GM21529 (cell line): ENCODE data around the gene CAPN6.

Experiments
- ATAC-seq: cut with Tn5 transposase; IDR thresholded peaks from one replicate; pipeline ENCODE4 v1.9.1; 2021; ENCODE audit not compliant: unreplicated experiment

CAPN6 gene, protein sequence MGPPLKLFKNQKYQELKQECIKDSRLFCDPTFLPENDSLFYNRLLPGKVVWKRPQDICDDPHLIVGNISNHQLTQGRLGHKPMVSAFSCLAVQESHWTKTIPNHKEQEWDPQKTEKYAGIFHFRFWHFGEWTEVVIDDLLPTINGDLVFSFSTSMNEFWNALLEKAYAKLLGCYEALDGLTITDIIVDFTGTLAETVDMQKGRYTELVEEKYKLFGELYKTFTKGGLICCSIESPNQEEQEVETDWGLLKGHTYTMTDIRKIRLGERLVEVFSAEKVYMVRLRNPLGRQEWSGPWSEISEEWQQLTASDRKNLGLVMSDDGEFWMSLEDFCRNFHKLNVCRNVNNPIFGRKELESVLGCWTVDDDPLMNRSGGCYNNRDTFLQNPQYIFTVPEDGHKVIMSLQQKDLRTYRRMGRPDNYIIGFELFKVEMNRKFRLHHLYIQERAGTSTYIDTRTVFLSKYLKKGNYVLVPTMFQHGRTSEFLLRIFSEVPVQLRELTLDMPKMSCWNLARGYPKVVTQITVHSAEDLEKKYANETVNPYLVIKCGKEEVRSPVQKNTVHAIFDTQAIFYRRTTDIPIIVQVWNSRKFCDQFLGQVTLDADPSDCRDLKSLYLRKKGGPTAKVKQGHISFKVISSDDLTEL

DNA sequence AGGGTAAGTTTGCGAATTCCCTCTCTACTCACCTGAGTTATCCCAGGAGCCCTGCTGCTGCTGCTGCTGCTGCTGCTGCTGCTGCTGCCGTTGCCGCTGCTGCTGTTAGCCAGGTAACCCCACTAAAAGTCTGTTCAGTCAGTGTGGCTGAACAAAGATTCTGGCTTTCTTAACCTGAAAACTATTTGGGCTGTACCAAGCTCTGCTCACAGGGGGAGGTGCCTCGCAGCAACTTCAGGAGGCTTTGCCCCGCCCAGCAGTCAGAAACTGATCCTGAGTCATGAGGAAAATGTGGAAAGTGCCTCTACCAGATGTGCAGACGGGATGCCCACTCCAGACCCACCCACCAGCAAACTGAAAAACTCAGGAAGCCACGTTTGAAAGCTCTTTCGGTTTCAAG is at the start of gene CAPN6:
Gene CAPN6, minus strand, starts transcription at position 145 of the 400 bp plus-strand sequence. CDS start 6,547 bp downstream, outside the sequence.
- no peak for ATAC-seq

DNA sequence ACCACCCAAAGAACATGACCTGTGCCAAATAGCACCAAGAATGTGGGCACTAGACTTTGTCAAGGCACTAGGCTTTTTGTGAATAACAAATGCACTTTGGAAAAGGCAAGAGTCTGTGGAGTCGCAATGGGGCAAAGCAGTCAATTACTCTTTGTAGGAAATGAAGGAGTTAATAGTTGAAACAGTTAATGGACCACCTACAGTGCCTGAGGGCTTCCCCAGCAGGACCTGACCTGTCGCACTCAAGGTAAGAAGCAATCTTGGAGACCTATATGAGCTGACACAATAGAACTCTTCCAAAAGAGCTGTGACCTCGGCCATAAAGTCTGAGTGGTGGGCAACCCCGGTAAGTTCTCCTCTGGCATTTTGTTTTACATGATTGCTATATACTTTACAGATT is 49.2 kb upstream of the CAPN6 start:
- no peak for ATAC-seq

DNA sequence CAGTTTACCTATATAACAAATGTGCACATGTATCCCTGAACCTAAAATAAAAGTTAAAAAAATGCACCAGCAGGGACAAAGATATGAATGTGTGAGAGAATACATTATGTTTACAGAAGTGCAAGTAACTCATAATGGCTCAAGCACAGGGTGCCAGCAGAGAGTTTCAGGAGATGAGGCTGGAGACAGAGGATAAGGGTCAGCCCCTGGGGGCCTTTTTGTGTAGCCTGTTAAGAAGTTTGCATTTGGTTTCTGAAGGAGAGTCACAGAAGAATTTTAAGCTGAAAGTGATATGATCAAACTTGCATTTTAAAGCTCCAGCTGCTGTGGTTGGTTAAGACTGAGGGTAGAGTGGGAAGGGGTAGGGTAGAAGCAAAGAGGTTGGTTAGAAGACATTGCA is 48.6 kb upstream of the CAPN6 start:
- ATAC-seq, result no peak

DNA sequence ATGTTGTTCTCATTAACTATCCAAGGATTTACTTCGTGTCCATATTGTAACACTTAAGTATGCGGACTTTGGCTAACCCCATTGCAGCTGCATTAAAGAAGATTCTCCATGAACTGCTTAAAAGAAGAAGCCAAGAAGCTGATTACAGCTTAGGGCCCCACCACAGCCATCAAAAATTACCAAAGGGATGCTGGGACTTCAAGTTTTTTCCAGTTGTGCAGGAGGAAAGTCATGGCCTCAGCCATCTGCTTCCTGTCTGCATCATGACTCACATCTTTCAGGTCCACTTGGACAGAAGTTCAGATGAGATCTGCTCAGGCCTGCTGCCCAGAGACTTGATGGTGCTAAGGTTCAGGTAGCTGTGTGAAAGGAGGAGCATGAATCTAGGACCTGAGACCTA is 38.8 kb upstream of the CAPN6 start:
- no peak for ATAC-seq

DNA sequence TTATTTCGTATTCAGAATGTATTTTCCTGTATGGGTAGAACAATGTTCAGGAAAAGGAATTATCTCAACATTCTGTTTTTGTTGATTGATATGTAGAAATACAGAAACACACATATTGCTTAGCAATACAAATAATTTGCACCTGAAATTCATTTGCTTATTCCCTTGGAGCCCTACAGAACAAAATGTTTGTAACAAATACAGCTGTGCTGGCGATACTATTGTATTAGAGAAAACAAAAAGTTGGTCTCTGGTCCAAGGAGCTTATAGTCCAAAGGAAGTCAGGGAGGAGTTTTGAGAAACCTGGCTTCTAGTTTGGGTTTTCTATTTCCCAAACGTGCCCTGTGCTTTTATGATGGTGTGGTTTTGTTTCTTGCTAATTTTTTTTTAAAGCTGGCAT is 37.8 kb upstream of the CAPN6 start:
- ATAC-seq, result no peak

DNA sequence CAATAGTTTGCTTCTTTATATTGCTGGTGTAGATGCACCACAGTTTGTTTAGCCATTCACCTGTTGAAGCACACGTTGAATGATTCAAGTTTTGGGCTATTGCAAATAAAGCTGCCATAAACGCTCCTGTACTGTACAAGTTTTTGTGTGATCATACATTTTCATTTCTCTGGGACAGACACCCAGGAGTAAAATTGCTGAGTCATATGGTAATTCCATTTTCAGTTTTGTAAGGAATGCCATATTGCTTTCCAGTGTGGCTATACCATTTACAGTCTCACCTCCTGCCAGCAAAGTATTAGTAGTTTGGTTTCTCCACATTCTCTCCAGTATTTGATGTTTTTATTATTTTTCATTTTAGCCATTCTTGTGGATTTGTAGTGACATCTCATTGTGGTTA is 32.0 kb upstream of the CAPN6 start:
- ATAC-seq, result no peak

DNA sequence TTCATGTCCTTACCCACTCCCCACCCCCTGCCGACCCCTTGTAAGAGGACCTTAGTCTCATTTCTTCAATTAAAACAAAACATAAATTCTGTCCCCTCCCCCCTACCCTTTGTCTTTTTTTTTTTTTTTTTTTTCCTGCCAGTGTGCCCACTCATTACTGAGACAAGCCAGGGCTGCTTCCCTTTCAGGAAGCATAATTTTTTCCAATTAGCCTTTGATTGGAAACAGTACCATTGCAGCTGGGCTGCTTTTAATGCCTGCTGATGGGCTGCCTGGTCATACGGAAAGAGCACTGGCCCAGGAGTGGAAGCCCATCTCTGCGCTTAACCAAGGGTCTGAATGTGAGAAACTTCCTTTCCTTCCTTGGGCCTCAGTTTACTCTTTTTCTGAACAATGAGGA is 18.6 kb upstream of the CAPN6 start:
- ATAC-seq, result no peak

DNA sequence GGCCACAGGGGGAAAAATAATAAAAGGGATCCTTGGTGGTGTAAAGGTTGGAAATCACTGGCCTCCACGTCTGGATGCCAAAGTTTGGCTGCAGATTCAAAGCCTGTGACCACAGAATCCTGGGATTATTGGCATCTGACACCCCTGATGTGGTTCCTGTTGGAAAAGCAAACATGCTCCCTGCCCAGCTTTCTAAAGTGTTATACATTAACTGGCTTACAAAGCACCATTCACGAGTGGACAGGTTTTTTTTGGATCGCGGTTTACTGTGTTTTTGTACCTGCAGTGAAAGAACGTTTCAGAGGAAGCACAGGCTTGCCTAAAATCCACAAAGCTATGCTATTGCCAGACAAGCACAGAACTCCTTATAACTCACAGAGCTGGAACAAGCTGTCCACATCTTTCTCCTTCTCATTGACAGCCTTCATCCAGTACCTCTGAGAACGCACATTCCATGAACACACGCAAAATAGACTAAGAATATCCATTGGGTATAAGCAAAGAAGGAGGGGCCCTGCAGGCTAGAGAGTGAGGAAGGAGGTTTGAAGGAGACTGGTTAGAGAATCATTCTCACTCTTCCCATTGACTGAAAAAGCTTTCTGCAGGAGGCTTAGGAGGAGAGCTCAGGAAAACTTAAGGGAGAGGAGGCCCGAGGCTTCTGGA is 14.5 kb upstream of the CAPN6 start:
- ATAC-seq, result no peak

DNA sequence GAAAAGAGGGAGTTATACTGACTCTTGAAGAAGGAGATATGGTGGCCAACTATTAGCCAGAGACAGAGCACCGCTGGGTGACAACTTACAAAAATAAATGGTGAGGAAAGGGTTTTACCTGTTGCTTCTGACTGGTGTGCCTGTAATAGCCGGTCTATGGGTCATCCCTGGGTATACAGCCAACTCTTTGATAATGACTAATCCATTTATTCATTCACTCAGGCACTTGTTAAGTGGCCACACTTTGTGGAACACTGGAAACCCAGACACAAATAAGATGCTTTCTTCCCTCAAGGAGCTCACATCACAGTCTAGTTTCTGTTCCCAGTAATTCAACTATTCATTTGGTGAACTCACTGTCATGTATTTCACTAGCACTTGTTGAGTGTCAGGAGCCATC is 13.2 kb upstream of the CAPN6 start:
- no peak for ATAC-seq

DNA sequence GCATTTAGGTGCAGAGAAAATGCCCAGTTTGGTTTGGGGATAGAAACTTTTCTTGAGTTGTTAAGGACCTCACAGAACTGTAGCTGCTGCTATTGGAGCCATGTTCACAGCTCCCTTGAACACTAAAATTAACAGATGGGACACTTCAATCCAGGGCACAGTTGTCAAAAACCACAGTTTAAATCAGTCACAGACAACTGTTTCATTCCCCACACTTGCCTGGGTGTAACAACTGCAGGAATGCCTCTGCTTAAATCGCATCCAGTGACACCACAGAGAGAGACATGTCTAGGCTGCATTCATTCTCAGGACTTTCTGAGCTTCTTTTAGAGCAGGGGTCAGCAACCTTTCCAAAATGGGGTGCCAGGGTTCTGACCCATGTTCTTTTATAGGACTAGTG is 12.7 kb upstream of the CAPN6 start:
- ATAC-seq, result no peak

DNA sequence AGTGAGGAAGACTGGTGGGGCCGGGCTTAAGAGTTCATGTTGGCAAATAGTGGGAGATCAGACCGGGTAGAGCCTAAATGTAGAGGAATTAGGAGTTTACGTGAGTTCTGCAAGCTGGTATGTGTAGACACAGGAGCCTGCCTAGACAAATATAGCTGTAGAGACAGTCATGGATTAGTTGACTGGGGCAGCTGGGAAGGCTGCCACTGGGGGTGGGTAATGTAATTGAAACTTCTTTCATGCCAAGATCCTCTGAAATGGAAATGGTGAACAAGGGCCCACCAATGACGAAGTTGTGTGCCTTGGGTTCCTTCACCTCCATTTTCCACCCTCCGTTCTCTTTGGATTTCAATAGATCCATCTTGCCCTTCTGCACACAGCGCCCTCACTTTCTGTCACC is 11.9 kb upstream of the CAPN6 start:
- no peak for ATAC-seq

DNA sequence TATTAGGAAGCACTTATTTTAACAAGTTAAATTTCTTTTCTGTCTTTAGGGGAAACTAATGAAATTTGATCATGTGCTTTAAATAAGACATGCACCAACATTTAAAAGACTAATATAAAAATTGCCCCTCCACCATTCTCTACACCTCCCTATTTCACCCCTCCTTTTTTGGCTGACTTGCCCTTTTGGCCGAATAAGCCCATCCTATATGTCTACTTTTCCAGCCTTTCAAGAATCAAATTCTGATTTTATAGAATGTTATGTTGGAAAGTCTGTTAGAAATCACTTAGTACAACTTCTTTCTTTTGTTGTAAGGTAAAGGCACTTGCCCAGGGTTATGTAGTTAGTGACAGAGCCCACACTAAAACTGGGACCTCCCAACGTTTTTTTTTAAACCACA is 1.8 kb downstream of the CAPN6 start:
- ATAC-seq, result no peak

DNA sequence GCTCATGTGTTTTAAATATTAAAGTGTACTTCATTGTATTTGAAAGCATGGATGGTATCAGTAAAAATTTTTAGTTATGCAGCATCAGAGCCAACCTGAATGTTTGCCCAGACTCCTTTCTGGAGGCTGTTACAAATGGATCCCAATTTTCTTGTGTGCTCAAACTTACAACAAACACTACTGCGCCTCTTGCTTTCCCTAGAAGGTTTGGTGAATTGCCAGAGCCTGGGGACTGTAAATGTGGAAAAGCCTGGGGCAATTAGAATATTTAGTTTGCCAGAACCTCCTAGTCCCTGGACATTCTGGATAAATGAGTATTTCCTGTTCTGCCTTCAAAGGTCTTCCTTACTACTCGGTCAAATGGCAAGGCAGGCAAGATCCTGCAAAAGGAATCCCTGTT is 4.8 kb downstream of the CAPN6 start:
- no peak for ATAC-seq

DNA sequence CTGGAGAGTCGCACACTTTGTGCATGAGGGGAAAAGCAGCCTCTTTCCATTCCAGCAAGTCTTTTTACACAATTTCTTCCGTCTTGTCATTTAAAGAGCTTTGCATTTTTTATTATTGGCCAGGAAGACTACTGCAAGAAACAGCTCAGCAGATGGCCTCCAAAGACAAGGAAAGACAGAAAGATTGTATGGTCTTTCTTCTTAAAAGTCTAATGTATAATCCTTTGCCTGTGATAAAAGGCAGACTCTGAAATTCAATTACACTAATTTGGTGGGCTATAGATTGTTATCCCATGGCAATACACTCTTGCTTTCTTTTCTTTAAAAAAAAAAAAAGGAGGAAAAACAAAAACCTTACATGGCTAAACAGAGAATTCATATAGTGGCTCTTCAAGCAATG is 5.9 kb downstream of the CAPN6 start:
- ATAC-seq, result no peak

DNA sequence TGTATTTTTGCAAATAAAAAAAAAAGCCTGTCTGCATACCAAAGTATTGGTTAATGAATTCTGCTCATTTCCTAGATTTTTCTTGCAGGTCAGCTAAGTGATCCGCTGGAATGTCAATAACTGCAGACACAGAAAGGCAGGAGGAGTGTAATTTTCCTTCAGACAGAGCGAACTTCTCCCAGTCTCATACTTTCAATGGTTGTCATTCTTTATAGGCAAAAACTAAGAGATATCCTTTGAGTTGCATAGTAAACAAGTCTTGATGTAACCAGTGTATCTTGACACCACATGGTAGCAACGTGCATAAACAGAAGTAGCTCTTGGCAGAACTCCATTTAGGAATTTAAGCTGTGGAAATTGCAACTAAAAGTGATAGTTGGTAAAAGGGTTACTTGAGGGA is 8.2 kb downstream of the CAPN6 start:
- ATAC-seq, result no peak

DNA sequence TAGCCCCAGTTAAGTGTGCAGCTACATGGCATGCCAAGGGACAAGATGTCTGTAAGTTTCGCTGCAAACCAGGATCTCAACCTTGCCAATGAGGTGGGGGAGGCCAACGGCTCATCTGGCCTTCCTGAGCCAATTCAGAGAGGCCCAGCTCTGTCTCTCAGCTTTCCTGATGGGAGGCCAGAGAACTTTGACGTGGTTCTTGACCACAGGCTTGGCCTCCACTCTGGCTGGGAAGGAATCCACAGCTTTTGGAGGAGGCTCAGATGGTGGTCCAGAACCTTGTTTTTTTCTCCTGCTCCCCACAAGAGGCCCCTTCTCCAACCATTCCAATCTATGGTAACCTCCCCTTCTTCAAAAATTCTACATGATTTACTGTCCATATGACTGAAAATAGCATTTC is 9.8 kb downstream of the CAPN6 start:
- ATAC-seq, result no peak

DNA sequence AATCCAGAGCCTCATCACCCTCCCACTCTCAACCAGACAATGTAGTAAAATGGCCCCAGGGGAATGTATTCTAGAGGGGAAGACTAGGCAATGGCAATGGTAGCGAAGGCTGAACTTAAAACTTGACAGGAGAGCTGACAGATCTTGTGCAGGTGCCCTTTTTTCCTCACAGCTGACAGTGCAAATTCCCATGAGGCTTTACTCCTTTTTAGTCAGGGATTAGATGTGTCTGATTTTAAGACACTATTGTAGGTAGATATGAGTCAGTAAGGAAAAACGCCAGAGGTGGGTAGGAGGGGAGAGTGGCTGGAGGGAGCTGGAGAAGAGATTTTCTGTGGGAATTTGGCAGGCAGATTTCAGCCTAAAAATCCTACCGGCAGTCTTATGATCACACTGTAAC is 10.7 kb downstream of the CAPN6 start:
- ATAC-seq, result no peak

DNA sequence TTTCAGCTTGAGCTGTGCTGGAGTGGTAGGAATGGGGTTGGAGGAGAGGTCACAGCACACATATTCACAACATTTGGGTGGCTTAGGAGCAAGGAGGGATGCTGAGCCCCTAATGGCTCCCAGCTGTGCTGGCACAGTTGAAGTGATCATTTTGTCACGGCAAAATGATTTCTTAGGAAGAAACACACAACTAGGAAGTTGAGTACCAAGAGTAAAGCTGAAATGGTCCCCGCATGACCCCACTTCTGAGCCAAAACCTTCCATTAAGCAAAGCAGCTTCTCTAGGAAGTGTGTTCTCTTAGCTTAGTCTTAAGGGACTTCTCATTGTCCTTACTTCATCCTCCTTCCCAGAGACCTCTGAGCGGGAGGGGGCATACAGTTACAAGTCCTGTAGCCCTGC is 12.6 kb downstream of the CAPN6 start:
- ATAC-seq, result no peak

DNA sequence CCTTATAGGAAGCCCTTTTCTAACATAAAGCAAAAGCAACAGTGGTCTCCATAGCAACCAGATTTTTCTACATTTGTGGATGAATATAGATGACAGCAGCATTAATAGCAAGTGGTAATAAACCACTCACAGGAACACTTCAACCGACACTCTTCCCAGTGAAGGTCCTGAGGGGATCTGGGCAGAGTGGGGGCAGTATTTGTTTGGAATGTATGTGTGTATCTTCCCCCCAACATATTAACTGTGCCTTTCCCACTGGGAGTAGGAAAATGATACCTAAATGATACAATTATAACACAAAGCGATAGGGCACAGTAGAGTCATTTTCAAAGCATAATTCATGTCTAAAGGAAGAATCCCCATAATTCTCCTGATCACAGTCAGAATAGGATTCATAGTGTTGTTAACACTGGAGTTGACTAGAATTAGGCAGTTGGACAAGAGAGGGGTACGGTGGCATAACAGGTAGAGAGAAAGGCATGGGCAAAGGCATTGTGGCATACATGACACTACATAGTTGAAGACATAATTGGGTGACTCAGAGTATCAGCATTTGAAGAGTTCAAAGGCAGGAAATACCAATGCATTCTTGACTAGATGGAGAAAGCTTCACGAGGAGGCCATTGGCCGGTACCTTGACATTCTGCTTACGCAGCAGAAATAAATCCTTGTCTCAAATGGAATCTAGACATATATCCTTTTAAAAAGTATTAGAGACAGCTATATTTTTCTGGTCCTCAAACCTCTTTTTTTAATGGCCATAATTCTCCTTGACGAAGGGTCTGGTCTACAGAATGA is 15.2 kb downstream of the CAPN6 start:
- no peak for ATAC-seq

DNA sequence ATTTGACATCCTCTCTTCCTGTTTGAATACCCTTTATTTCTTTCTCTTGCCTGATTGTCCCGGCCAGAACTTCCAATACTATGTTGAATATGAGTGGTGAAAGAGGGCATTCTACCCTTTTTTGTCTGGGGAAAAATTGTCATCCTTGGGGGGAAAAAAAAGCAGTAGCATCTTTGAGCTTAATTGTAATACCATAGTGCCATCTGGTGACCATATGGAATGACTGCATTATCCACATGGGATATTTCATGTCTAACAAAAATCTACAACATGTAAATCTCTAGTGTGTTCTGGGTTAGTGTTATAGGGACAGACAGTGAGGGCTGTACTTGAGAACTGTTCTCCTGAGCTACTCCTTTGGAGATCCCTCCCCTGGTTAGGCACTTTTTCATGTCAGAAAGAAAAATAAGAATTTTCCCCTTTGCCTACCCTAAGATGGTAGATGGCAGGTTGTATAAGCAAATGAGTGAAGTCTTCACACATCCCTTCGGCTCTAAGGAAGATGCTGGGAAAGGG is 26.0 kb downstream of the CAPN6 start:
- ATAC-seq, result no peak

DNA sequence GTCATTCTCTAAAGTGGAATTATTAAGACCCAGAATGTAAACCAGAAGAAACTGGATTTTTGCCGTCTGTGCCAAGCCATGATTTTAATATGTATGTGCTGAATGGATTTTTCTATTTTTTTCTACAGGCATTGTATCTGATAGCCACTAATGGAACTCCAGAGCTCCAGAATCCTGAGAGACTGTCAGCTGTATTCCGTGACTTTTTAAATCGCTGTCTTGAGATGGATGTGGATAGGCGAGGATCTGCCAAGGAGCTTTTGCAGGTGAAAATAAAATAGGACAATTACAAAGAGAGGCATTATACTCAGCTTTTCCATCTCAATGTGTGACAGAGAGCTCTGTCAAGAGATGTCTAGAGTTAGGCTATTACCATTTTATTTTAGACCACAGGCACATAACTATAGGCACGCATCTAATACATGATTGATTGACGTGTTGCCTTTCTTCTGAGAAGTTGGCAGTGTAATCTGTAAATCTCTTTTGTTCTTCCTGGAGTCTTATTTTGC is 53.9 kb downstream of the CAPN6 start:
- no peak for ATAC-seq
